ENCODE data around the gene GABRB1.

- TF ChIP-seq, protein P1, sequence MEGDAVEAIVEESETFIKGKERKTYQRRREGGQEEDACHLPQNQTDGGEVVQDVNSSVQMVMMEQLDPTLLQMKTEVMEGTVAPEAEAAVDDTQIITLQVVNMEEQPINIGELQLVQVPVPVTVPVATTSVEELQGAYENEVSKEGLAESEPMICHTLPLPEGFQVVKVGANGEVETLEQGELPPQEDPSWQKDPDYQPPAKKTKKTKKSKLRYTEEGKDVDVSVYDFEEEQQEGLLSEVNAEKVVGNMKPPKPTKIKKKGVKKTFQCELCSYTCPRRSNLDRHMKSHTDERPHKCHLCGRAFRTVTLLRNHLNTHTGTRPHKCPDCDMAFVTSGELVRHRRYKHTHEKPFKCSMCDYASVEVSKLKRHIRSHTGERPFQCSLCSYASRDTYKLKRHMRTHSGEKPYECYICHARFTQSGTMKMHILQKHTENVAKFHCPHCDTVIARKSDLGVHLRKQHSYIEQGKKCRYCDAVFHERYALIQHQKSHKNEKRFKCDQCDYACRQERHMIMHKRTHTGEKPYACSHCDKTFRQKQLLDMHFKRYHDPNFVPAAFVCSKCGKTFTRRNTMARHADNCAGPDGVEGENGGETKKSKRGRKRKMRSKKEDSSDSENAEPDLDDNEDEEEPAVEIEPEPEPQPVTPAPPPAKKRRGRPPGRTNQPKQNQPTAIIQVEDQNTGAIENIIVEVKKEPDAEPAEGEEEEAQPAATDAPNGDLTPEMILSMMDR (IDR thresholded peaks at IDR 0.05; ENCODE audit: low read length): no peak
- no peak for TF ChIP-seq EZH2 (IDR thresholded peaks at IDR 0.05; ENCODE audit: borderline replicate concordance, low read length)
Observed at GRCh38 chr4:47167081-47168035, 136.0 kb downstream of the GABRB1 start.
